Measurements from ENCODE around the gene KCNH3. TPM values are rescaled to one million over a fixed set of nuclear protein-coding genes. Genes with fewer than 3 reads are reported as not detected.

The KCNH3 gene
- total RNA-seq, 2 experiments from 2014 or later, result 2.4 to 3.4 TPM

GRCh38 chr12:49550693-49551252 lies 11.9 kb downstream of the KCNH3 start:
- ChIA-PET POLR2A (no interaction called here), CTCF (no interaction called here)
- H3K27me3 ChIP-seq (ENCODE audit: control insufficient read depth in 1 of 2, insufficient read depth in 2 of 2, low read length in 2 of 2), result peaks cover 6 to 17% of the 10 kb centered on the region in 2 experiments
- ATAC-seq (ENCODE audit: poor library complexity) (no peak), DNase-seq (no peak)
- intact Hi-C loops (cut with DNase I, micrococcal nuclease), result loop anchor here in 1 of 2 experiments (5.0 kb wide), 2 partner anchors 77 to 157 kb away; partner anchors contain the start of gene FMNL3
- no peak overlapping the region for H3K27ac Mint-ChIP-seq
- TF ChIP-seq CTCF (IDR thresholded peaks at IDR 0.05), result no peak
- peaks cover 12% of the 10 kb centered on the region for H3K4me1 Mint-ChIP-seq (ENCODE audit: low read depth)
- no peaks in the 10 kb centered on the region for H3K9me3 Mint-ChIP-seq
- no peak overlapping the region for H3K4me3 ChIP-seq (ENCODE audit: low read length)
- H3K36me3 ChIP-seq (ENCODE audit: insufficient read depth, low read length), result no peaks in the 10 kb centered on the region
- H3K36me3 Mint-ChIP-seq (ENCODE audit: low read depth), result no peaks in the 10 kb centered on the region
- peaks cover 0 to 13% of the 10 kb centered on the region in 2 experiments for H3K9me3 ChIP-seq (ENCODE audit: control insufficient read depth in 1 of 2, insufficient read depth in 1 of 2, low read length in 2 of 2)
- peaks cover 15% of the 10 kb centered on the region for H3K4me1 ChIP-seq (ENCODE audit: insufficient read depth, low read length)
- peak overlapping the region; percentile 20 for H3K4me3 Mint-ChIP-seq
- no peak overlapping the region for H3K27ac ChIP-seq (ENCODE audit: low read depth in 1 of 2, low read length in 2 of 2)
- peaks cover 25% of the 10 kb centered on the region for H3K27me3 Mint-ChIP-seq

GRCh38 chr12:49552014-49552413 lies 13.2 kb downstream of the KCNH3 start:
- peaks cover 9% of the 10 kb centered on the region for H3K36me3 Mint-ChIP-seq (ENCODE audit: low read depth)
- no peak for DNase-seq
- no peak for TF ChIP-seq CTCF (IDR thresholded peaks at IDR 0.05)
- H3K4me3 Mint-ChIP-seq, result no peak overlapping the region
- ATAC-seq (ENCODE audit: poor library complexity), result no peak
- Histone ChIP-seq H3K27ac (ENCODE audit: low read depth in 1 of 2, low read length in 2 of 2) (no peak overlapping the region), H3K4me3 (ENCODE audit: low read length) (no peak overlapping the region), H3K4me1 (ENCODE audit: insufficient read depth, low read length) (peaks cover 21% of the 10 kb centered on the region), H3K27me3 (ENCODE audit: control insufficient read depth in 1 of 2, insufficient read depth in 2 of 2, low read length in 2 of 2) (peaks cover 6 to 17% of the 10 kb centered on the region in 2 experiments), H3K9me3 (ENCODE audit: control insufficient read depth in 1 of 2, insufficient read depth in 1 of 2, low read length in 2 of 2) (peaks cover 0 to 13% of the 10 kb centered on the region in 2 experiments), H3K36me3 (ENCODE audit: insufficient read depth, low read length) (no peaks in the 10 kb centered on the region)
- H3K4me1 Mint-ChIP-seq (ENCODE audit: low read depth), result peaks cover 12% of the 10 kb centered on the region
- H3K27ac Mint-ChIP-seq, result no peak overlapping the region
- intact Hi-C loops (cut with DNase I, micrococcal nuclease), result loop anchor here (2.0 to 5.0 kb wide), 3 partner anchors 71 to 155 kb away; partner anchors contain the start of genes FMNL3 (in 1 of the 2) and PRPF40B (in 1 of the 2)
- H3K9me3 Mint-ChIP-seq, result no peaks in the 10 kb centered on the region
- peaks cover 20% of the 10 kb centered on the region for H3K27me3 Mint-ChIP-seq
- ChIA-PET POLR2A (no interaction called here), CTCF (no interaction called here)

GRCh38 chr12:49552425-49552824 lies 13.6 kb downstream of the KCNH3 start:
- ChIA-PET POLR2A (interaction anchor here (2.9 kb wide), 1 partner anchor 71 kb away, joined by 6 read pairs; the partner anchor contains the start of gene PRPF40B), CTCF (no interaction called here)
- DNase-seq, result no peak
- H3K4me3 Mint-ChIP-seq, result no peak overlapping the region
- peaks cover 0 to 13% of the 10 kb centered on the region in 2 experiments for H3K9me3 ChIP-seq (ENCODE audit: control insufficient read depth in 1 of 2, insufficient read depth in 1 of 2, low read length in 2 of 2)
- H3K27me3 ChIP-seq (ENCODE audit: control insufficient read depth in 1 of 2, insufficient read depth in 2 of 2, low read length in 2 of 2), result peaks cover 6 to 17% of the 10 kb centered on the region in 2 experiments
- H3K36me3 ChIP-seq (ENCODE audit: insufficient read depth, low read length), result peaks cover 3% of the 10 kb centered on the region
- H3K27ac Mint-ChIP-seq, result no peak overlapping the region
- peaks cover 9% of the 10 kb centered on the region for H3K36me3 Mint-ChIP-seq (ENCODE audit: low read depth)
- intact Hi-C loops (cut with DNase I, micrococcal nuclease), result loop anchor here (2.0 to 5.0 kb wide), 3 partner anchors 70 to 155 kb away; partner anchors contain the start of genes FMNL3 (in 1 of the 2) and PRPF40B (in 1 of the 2)
- peaks cover 16% of the 10 kb centered on the region for H3K27me3 Mint-ChIP-seq
- H3K9me3 Mint-ChIP-seq, result no peaks in the 10 kb centered on the region
- ATAC-seq (ENCODE audit: poor library complexity), result no peak
- TF ChIP-seq CTCF (IDR thresholded peaks at IDR 0.05), result no peak
- H3K27ac ChIP-seq (ENCODE audit: low read depth in 1 of 2, low read length in 2 of 2), result no peak overlapping the region
- no peak overlapping the region for H3K4me3 ChIP-seq (ENCODE audit: low read length)
- peaks cover 21% of the 10 kb centered on the region for H3K4me1 ChIP-seq (ENCODE audit: insufficient read depth, low read length)
- H3K4me1 Mint-ChIP-seq (ENCODE audit: low read depth), result peaks cover 12% of the 10 kb centered on the region

All from CD4-positive, alpha-beta T cell (primary cell).